ENCODE results near the gene TMEM141. TPM values are rescaled to one million over a fixed set of nuclear protein-coding genes. Genes with fewer than 3 reads are reported as not detected.
"Not testable (repeated sequence)": the region's sequence is repeated elsewhere in the genome, so short reads cannot be mapped to it uniquely, and the experiment has no call there.

Gene TMEM141
- polyA plus RNA-seq, 1 donor = 35.7 TPM

- no peak for DNase-seq
These were observed 16.6 kb upstream of the TMEM141 start for GRCh38 chr9:136774416-136775045.

DNA sequence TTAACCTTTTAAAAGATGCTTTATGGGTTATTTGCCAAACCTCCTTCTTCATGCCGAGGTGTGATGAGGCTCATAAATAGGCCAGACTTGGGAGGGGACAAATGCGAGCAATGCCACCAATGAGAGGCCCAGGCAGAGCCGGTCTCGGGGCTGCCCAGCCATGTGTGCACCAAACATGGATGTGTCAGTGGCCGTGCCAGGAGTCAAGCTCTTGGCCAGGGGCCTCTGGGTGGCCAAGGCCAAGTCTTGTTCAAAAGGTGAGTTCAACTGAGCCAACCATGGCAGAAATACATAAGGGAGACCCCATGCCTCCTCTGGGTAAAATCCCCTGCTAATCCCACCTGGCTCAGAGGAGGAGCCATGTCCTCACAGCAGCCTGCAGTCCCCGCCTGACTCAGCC lies 16.0 kb upstream of the TMEM141 start:
- DNase-seq = no peak

DNA sequence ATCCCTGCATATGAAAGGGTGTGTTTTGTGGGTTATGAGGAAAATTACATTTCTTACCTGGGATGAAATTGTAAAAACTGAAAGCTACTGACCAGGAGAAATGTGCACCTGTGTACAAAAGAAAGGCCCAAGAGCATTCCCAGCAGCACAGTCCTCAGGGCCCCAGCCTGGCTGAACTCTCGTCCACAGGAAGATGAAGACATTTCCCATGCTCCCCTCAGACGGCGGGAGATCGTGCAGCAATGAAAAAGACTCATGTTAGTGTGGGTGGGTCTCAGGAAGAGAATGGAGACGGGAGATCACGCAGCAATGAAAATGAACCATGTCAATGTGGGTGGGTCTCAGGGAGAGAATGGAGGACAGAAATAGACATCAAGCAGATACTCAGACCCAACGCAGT lies 14.2 kb upstream of the TMEM141 start:
- no peak for DNase-seq

DNA sequence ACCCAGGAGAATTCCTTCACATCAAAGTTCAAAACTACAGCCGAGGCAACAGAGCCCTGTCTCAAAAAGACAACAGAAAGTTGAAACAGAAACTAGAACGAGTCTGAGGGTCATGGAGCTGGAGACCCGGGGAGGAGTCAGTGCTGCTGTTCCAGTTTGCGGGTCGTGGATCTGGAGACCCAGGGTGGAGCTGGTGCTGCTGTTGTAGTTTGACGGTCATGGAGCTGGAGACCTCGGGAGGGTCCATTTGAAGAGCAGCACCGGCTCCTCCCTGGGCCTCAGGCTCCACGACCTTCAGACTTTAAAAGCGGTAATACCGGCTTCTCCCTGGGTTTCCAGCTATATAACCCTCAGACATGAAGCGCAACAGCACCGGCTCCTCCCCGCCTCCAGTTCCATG lies 13.8 kb upstream of the TMEM141 start:
- DNase-seq = no peak

GRCh38 chr9:136779808-136780207 lies 11.3 kb upstream of the TMEM141 start:
- DNase-seq = no peak

DNA sequence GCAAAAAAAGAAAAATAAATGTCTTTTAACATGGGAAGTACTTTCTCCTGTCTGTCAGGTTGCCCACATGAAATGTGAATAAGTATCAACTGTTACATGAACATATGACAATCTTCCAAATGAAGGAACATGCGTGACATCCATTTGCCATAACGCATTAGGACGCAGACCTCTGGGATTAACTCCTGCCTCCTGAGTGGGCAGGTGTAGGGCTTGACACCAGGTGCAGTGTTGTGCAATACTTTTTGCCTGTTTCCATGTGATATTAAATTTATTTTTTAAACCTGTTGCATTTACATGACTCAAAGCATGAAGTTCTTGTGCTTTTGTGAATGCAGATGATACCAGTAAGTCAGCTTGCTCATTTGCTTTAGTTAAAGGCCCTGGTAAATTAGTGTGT lies 8.7 kb upstream of the TMEM141 start:
- DNase-seq = no peak

DNA sequence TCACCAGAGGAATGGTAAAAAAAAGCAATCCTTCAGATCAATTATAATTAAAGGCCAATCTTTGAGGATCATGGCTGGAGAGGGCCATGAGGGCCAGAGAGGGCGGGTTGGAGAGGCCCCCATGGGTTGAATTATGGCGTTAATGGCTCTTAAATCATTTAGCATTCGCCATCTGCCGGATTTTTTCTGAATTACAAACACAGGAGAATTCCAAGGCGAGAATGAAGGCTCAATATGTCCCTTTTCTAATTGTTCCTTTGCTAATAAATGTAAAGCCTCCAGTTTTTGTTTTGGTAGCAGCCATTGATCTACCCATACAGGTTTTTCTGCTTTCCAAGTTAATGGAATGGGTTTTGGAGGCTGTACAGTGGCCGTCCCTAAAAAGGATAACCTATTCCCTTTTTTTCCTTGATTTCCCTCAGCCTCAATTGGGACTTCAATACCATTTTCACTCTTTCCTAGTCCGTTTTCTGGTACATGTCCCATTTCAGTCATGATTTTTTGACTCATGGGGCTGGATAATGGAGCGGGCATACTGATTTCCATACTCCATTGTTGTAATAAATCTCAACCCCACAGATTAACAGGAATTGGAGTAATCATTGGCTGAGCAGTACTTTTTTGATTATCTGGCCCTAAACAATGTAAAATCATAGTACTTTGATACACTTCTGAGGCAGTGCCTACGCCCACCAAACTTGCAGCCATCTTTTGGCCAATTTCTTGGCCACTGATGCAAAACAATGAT lies 6.7 kb upstream of the TMEM141 start:
- no peak for DNase-seq

DNA sequence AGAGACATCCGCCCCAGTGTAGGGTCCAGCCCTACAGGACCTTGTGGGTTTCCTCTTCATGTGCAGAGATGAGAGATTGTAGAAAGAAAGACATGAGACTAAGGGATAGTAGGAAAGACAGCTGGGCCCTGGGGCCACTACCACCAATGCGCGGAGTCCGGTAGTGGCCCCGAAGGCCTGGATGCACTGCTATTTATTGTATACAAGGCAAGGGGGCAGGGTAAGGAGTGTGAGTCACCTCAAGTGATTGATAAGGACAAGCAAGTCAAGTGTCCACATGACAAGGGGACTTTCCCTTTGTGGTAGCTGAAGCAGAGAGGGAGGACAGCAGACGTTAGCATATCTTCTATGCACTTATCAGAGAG lies 6.2 kb upstream of the TMEM141 start:
- no peak for DNase-seq

DNA sequence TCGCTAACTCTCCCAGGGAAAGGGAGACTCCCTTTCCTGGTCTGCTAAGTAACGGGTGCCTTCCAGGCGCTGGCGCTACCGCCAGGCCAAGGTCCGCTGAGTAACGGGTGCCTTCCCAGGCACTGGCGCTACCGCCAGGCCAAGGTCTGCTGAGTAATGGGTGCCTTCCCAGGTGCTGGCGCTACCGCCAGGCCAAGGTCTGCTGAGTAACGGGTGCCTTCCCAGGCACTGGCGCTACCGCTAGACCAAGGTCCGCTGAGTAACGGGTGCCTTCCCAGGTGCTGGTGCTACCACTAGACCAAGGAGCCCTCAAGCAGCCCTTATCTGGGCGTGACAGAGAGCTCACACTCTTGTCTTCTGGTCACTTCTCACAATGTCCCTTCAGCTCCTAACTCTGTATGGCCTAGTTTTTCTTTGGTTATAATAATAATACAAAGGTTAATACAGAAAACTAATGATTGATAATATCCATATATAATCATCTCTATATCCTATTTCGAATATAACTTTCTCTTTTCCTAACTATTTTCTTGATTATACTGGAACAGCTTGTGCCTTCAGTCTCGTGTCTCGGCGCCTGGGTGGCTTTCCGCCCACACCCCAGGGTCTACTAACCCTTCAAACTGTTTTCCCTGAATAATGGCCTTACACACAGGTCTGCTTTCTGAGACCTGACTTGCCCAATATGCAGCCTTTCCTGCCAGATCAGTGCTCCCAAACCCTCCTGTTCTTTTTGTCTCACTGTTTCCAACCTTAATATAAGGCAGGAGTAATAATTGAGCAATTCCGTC lies 5.4 kb upstream of the TMEM141 start:
- not testable (repeated sequence) for DNase-seq

DNA sequence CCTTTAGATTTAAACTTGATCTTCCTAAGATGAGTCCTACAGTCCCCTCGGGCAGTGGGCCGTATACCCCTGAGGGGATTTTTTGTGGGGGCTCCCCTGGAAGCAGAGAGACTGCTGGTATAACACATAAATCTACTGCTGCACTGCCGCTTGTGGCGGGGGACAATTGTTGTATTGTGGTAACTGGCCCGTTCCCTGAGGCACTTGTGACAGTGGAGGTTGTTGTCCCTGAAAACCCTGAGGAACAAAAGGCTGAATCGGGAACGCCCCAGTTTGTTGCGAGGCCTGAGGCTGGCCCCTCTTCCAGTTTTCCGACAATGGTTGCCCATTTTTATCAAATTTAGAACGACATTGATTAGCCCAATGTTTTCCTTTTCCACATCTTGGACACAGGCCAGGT lies 4.7 kb upstream of the TMEM141 start:
- no peak for DNase-seq

GRCh38 chr9:136786983-136787382 lies 4.2 kb upstream of the TMEM141 start:
- DNase-seq = not testable (repeated sequence)

GRCh38 chr9:136787690-136788400 lies 3.3 kb upstream of the TMEM141 start:
- DNase-seq = peak; percentile 70

DNA sequence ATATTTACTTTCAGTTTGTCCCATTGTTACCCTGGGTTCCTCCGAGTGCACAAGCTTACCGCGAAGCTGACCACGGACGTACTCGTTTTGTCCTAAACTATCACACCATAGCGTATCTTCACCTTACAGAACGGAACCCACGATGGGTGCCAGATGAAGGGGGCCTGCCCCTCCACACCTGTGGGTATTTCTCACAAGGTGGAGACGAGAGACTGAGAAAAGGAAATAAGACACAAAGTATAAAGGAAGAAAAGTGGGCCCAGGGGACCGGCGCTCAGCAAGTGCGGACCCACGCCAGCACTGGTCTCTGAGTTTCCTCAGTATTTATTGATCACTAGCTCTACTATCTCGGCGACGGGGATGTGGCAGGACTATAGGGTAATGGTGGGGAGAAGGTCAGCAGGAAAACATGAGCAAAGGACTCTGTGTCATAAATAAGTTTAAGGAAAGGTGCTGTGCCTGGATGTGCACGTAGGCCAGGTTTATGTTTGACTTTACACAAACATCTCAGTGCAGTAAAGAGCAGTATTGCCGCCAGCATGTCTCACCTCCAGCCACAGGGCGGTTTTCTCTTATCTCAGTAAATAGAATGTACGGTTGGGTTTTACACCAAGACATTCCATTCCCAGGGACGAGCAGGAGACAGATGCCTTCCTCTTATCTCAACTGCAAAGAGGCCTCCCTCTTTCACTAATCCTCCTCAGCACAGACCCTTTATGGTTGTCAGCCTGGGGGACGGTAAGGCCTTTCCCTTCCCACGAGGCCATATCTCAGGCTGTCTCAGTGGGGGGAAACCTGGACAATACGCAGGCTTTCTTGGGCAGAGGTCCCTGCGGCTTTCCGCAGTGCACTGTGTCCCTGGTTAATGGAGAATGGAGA lies 2.3 kb upstream of the TMEM141 start:
- DNase-seq = not testable (repeated sequence)

- no peak for DNase-seq
These were observed 1.6 kb upstream of the TMEM141 start for GRCh38 chr9:136789523-136789937.

DNA sequence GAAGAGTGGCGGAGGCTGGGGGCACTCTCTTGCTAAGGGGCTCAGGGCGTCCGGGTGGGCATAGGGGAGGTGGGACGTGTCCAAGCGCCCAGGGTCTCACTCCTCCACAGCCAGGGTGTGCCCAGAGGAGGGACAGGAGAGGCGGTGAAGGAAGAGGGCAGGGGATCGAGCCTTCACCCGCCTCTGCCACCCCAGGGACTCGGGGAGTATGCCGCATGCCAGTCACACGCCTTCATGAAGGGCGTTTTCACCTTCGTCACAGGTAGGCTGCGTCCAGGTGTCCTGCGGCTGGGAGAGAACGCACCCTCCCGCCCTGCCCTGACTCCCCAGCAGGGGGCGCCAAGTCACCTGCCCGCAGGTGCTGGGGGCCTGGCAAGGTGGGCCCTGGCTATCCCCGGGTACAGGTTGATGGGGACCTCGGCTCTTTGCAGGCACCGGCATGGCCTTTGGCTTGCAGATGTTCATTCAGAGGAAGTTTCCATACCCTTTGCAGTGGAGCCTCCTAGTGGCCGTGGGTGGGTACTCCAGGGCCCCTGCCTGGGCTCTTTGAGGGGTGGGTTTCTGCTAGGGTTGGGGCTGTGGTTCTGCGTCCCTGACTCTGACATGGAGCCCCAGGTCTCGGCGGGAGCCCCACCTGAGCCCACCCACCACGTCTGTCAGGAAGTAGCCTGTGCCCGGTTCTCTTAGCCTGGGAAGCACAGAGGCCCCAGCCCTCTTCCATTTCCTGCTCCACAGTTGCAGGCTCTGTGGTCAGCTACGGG lies 552 bp downstream of the TMEM141 start:
- DNase-seq = peak; percentile 34

- no peak for DNase-seq
These were observed 1.4 kb downstream of the TMEM141 start for GRCh38 chr9:136792321-136793085.

GRCh38 chr9:136793086-136793946 lies 2.2 kb downstream of the TMEM141 start:
- no peak for DNase-seq

DNA sequence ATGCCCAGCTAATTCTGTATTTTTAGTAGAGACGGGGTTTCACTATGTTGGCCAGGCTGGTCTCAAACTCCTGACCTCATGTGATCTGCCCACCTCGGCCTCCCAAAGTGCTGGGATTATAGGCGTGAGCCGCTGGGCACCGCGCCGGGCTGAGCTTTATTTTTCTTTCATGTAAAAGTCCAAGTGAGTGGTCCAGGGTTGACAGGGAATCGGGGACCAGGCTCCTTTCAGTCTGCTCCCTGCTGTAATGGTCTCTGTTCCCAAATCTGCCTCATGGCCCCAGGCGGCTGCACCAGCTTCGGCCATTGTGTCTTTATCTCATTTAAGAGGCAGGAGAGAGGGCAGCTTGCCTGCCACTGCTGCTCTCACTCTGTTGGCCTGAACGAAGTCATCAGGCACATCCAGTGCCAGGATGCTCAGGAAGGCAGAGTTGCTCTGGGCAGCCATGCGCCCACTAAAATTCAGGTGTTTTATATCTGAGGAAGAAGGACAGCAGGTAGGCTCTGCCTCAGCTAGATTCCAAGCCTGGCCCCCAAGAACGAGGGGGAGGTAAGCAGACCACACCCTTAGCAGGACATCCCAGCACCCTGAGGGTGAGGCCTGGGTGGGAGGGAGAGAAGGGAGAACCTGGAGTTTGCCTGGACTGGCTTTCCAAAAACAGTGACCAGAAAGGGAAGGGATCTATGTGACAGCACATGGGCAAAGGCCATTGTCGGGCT lies 3.3 kb downstream of the TMEM141 start:
- no peak for DNase-seq

DNA sequence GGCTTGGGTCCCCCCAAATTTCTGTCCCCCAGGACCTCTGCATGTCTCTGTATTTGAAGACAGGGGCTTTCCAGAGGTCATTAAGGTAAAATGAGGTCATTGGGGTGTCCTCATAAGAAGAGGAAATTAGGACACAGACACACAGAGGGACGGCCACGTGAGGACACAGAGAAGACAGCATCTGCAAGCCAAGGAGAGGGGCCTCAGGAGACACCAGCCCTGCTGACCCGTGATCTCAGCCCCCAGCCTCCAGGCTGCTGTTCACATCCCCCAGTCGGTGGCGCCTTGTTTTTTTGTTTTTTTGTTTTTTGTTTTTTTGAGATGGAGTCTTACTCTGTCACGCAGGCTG lies 3.8 kb downstream of the TMEM141 start:
- no peak for DNase-seq
